ENCODE results near the gene NOP53.

DNA sequence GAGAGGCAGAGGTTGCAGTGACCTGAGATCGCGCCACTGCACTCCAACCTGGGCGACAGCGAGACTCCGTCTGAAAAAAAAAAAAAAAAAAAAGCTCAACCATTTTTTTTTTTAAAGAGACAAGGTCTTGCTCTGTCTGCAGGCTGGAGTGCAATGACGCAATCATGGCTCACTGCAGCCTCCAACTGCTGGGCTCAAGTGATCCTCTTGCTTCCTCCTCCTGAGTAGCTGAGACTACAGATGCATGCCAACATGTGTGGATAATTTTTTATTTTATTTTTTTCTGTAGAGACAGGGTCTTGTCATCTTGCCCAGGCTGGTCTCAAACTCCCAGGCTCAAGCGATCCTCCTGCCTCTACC, 21.8 kb upstream of the NOP53 start:
- no peak for TF ChIP-seq EP300 (IDR thresholded peaks at IDR 0.05)
- TF ChIP-seq, protein P1, sequence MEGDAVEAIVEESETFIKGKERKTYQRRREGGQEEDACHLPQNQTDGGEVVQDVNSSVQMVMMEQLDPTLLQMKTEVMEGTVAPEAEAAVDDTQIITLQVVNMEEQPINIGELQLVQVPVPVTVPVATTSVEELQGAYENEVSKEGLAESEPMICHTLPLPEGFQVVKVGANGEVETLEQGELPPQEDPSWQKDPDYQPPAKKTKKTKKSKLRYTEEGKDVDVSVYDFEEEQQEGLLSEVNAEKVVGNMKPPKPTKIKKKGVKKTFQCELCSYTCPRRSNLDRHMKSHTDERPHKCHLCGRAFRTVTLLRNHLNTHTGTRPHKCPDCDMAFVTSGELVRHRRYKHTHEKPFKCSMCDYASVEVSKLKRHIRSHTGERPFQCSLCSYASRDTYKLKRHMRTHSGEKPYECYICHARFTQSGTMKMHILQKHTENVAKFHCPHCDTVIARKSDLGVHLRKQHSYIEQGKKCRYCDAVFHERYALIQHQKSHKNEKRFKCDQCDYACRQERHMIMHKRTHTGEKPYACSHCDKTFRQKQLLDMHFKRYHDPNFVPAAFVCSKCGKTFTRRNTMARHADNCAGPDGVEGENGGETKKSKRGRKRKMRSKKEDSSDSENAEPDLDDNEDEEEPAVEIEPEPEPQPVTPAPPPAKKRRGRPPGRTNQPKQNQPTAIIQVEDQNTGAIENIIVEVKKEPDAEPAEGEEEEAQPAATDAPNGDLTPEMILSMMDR (IDR thresholded peaks at IDR 0.05) = no peak
- TF ChIP-seq POLR2A (IDR thresholded peaks at IDR 0.05; ENCODE audit: low read depth) = no peak
- peak in 1 of 2 donors; percentile 46 for TF ChIP-seq POLR2AphosphoS5 (IDR thresholded peaks at IDR 0.05)
